ENCODE data around the gene ZNF888.

ZNF888 gene

GRCh38 chr19:52949422-52949821, 26.2 kb upstream of the ZNF888 start:
- no peak for TF ChIP-seq TSHZ2 (CRISPR knock-in tag; IDR thresholded peaks at IDR 0.05)
- TF ChIP-seq CSDC2 (CRISPR knock-in tag; IDR thresholded peaks at IDR 0.05) = no peak
- no peak for TF ChIP-seq RARB (CRISPR knock-in tag; IDR thresholded peaks at IDR 0.05)
- no peak for TF ChIP-seq GLIS3 (CRISPR knock-in tag; IDR thresholded peaks at IDR 0.05)
- no peak for TF ChIP-seq ZFP30 (CRISPR knock-in tag; IDR thresholded peaks at IDR 0.05)
- no peak for TF ChIP-seq ESRRG (CRISPR knock-in tag; IDR thresholded peaks at IDR 0.05)
- no peak for TF ChIP-seq POU6F1 (CRISPR knock-in tag; IDR thresholded peaks at IDR 0.05; ENCODE audit: borderline replicate concordance, low read depth)
- TF ChIP-seq ZFP3 (CRISPR knock-in tag; IDR thresholded peaks at IDR 0.05) = no peak
- TF ChIP-seq SNAI2 (CRISPR knock-in tag; IDR thresholded peaks at IDR 0.05) = no peak
- TF ChIP-seq ZNF70 (CRISPR knock-in tag; IDR thresholded peaks at IDR 0.05) = no peak
- no peak for ATAC-seq

- TF ChIP-seq BACH2 (CRISPR knock-in tag; IDR thresholded peaks at IDR 0.05; ENCODE audit: borderline replicate concordance) (no peak), ZNF8 (CRISPR knock-in tag; IDR thresholded peaks at IDR 0.05) (no peak), TCF4 (CRISPR knock-in tag; IDR thresholded peaks at IDR 0.05; ENCODE audit: borderline replicate concordance) (no peak), ESRRG (CRISPR knock-in tag; IDR thresholded peaks at IDR 0.05) (no peak), CSDC2 (CRISPR knock-in tag; IDR thresholded peaks at IDR 0.05) (no peak), CREB5 (CRISPR knock-in tag; IDR thresholded peaks at IDR 0.05; ENCODE audit: low read depth) (no peak), POU6F1 (CRISPR knock-in tag; IDR thresholded peaks at IDR 0.05; ENCODE audit: borderline replicate concordance, low read depth) (no peak)
- no peak for ATAC-seq
Observed at GRCh38 chr19:52948025-52948770, 25.0 kb upstream of the ZNF888 start.

- TF ChIP-seq TSHZ2 (CRISPR knock-in tag; IDR thresholded peaks at IDR 0.05) (no peak), ZC3H10 (CRISPR knock-in tag; IDR thresholded peaks at IDR 0.05) (no peak), TOX (CRISPR knock-in tag; IDR thresholded peaks at IDR 0.05; ENCODE audit: borderline replicate concordance) (no peak), CREB5 (CRISPR knock-in tag; IDR thresholded peaks at IDR 0.05; ENCODE audit: low read depth) (no peak), ZFP30 (CRISPR knock-in tag; IDR thresholded peaks at IDR 0.05) (no peak), POU6F1 (CRISPR knock-in tag; IDR thresholded peaks at IDR 0.05; ENCODE audit: borderline replicate concordance, low read depth) (no peak)
- no peak for ATAC-seq
Observed at GRCh38 chr19:52946322-52947310, 23.4 kb upstream of the ZNF888 start.

Data from SK-N-SH treated with all-trans-retinoic acid at 6 μM for 48 hours (cell line).